HEK293 (cell line): ENCODE data around the gene S100A12.

Experiments used
- CTCF ChIA-PET: fragments of 350-600 bp; formaldehyde crosslinking; extraction: SDS; loops from one replicate; lab custom pipeline; 2021; ENCODE audit warnings: antibody characterized with exemption; lab: Yijun Ruan, JAX
- POLR2A ChIA-PET: fragments of 300-600 bp; formaldehyde crosslinking; extraction: SDS; loops from one replicate; lab custom pipeline; 2020; ENCODE audit warnings: antibody characterized with exemption, inconsistent platforms; lab: Yijun Ruan, JAX
- H3K27ac ChIP-seq: fragments of 200-500 bp; sonication (Bioruptor generic); 2 replicates; pipeline ENCODE4 v1.5.1; 2014; ENCODE audit warnings: low read depth, low read length, control low read depth, inconsistent platforms; ENCODE audit errors: extremely low read depth
- H3K36me3 ChIP-seq, 2 experiments: fragments of 200-500 bp in 1 of 2; sonication (Bioruptor generic) in 1 of 2; 1 replicate in 1 of 2; 2 replicates in 1 of 2; pipeline ENCODE4 v1.5.1; 2014 to 2017; ENCODE audit warnings: inconsistent platforms in 2 of 2, low read length in 2 of 2; ENCODE audit not compliant: control insufficient read depth in 2 of 2, insufficient read depth in 1 of 2
- H3K4me1 ChIP-seq: fragments of 200-500 bp; sonication (Bioruptor generic); 2 replicates; pipeline ENCODE4 v1.5.1; 2014; ENCODE audit warnings: mild to moderate bottlenecking, low read length, inconsistent platforms; ENCODE audit not compliant: control insufficient read depth, insufficient read depth
- H3K4me3 ChIP-seq: 2 replicates; pipeline ENCODE4 v1.5.1; 2011; ENCODE audit warnings: low read depth, mild to moderate bottlenecking, control low read depth, low read length, moderate library complexity
- H3K9me3 ChIP-seq: fragments of 200-500 bp; sonication (Bioruptor generic); 2 replicates; pipeline ENCODE4 v1.5.1; 2014; ENCODE audit warnings: low read depth, low read length, inconsistent platforms; ENCODE audit not compliant: control insufficient read depth, insufficient read depth
- ELK4 ChIP-seq: IDR thresholded peaks from 2 replicates; pipeline ENCODE4 v1.6.1; 2011; ENCODE audit warnings: mild to moderate bottlenecking, low read depth, low read length, borderline replicate concordance
- HIC1 ChIP-seq: fragments of 450-650 bp; formaldehyde crosslinking; IDR thresholded peaks from 2 replicates; pipeline ENCODE4 v1.5.1; 2016; ENCODE audit warnings: missing biosample characterization, missing genetic modification characterization
- HOXA7 ChIP-seq: sonication (generic); formaldehyde crosslinking; IDR thresholded peaks from 2 replicates; pipeline ENCODE4 v1.8.1; 2022; ENCODE audit warnings: missing genetic modification reagents, borderline replicate concordance
- IKZF3 ChIP-seq: fragments of 450-650 bp; IDR thresholded peaks from 2 replicates; pipeline ENCODE4 v1.5.0; 2018; ENCODE audit warnings: missing biosample characterization, mild to moderate bottlenecking, missing genetic modification characterization, moderate library complexity
- OSR2 ChIP-seq: fragments of 450-650 bp; formaldehyde crosslinking; IDR thresholded peaks from 2 replicates; pipeline ENCODE4 v1.5.1; 2016; ENCODE audit warnings: missing biosample characterization, missing genetic modification characterization
- ZBTB17 ChIP-seq: fragments of 450-650 bp; formaldehyde crosslinking; IDR thresholded peaks from 2 replicates; pipeline ENCODE4 v1.5.1; 2016; ENCODE audit warnings: missing biosample characterization, missing genetic modification characterization
- ZBTB26 ChIP-seq: fragments of 450-650 bp; formaldehyde crosslinking; optimal IDR thresholded peaks from 2 replicates; pipeline ENCODE3; 2016; ENCODE audit warnings: missing biosample characterization, mild to moderate bottlenecking, missing genetic modification characterization
- ZBTB7A ChIP-seq: fragments of 450-650 bp; formaldehyde crosslinking; IDR thresholded peaks from 2 replicates; pipeline ENCODE4 v1.5.1; 2016; ENCODE audit warnings: low read depth, missing biosample characterization, missing genetic modification characterization
- ZIC2 ChIP-seq: fragments of 450-650 bp; formaldehyde crosslinking; IDR thresholded peaks from 2 replicates; pipeline ENCODE4 v1.5.1; 2016; ENCODE audit warnings: missing biosample characterization, missing genetic modification characterization
- ZNF112 ChIP-seq: fragments of 450-650 bp; formaldehyde crosslinking; IDR thresholded peaks from 2 replicates; pipeline ENCODE4 v1.5.0; 2017; ENCODE audit warnings: missing biosample characterization, missing genetic modification characterization
- ZNF140 ChIP-seq: fragments of 450-650 bp; formaldehyde crosslinking; IDR thresholded peaks from 2 replicates; pipeline ENCODE4 v1.5.1; 2016; ENCODE audit warnings: missing biosample characterization, missing genetic modification characterization
- ZNF146 ChIP-seq: fragments of 450-650 bp; formaldehyde crosslinking; IDR thresholded peaks from 2 replicates; pipeline ENCODE4 v1.5.1; 2016; ENCODE audit warnings: missing biosample characterization, missing genetic modification characterization
- ZNF157 ChIP-seq: fragments of 450-650 bp; formaldehyde crosslinking; IDR thresholded peaks from 2 replicates; pipeline ENCODE4 v1.5.1; 2016; ENCODE audit warnings: missing biosample characterization, missing genetic modification characterization
- ZNF19 ChIP-seq: fragments of 450-650 bp; formaldehyde crosslinking; IDR thresholded peaks from 2 replicates; pipeline ENCODE4; 2016; ENCODE audit warnings: missing biosample characterization, missing genetic modification characterization, low read depth
- ZNF223 ChIP-seq: fragments of 450-650 bp; formaldehyde crosslinking; IDR thresholded peaks from 2 replicates; pipeline ENCODE4 v1.5.1; 2016; ENCODE audit warnings: missing biosample characterization, missing genetic modification characterization
- ZNF398 ChIP-seq: fragments of 450-650 bp; formaldehyde crosslinking; IDR thresholded peaks from 2 replicates; pipeline ENCODE4 v1.5.1; 2017; ENCODE audit warnings: missing biosample characterization, missing genetic modification characterization
- ZNF600 ChIP-seq: fragments of 450-650 bp; formaldehyde crosslinking; IDR thresholded peaks from 2 replicates; pipeline ENCODE4 v1.5.1; 2016; ENCODE audit warnings: missing biosample characterization, missing genetic modification characterization
- ZNF610 ChIP-seq: fragments of 450-650 bp; formaldehyde crosslinking; IDR thresholded peaks from 2 replicates; pipeline ENCODE4 v1.5.1; 2016; ENCODE audit warnings: missing biosample characterization, missing genetic modification characterization, borderline replicate concordance
- ZNF623 ChIP-seq: fragments of 450-650 bp; formaldehyde crosslinking; IDR thresholded peaks from 2 replicates; pipeline ENCODE4 v1.5.1; 2016; ENCODE audit warnings: missing biosample characterization, missing genetic modification characterization
- ZNF639 ChIP-seq: fragments of 450-650 bp; formaldehyde crosslinking; IDR thresholded peaks from 2 replicates; pipeline ENCODE4 v1.5.1; 2016; ENCODE audit warnings: missing biosample characterization, missing genetic modification characterization
- ZNF677 ChIP-seq: fragments of 450-650 bp; IDR thresholded peaks from 2 replicates; pipeline ENCODE4 v1.5.0; 2018; ENCODE audit warnings: missing biosample characterization, mild to moderate bottlenecking, missing genetic modification characterization, moderate library complexity
- ZNF792 ChIP-seq: fragments of 450-650 bp; formaldehyde crosslinking; IDR thresholded peaks from 2 replicates; pipeline ENCODE4 v1.5.1; 2016; ENCODE audit warnings: missing biosample characterization, missing genetic modification characterization

S100A12 gene

GRCh38 chr1:153350321-153350957 lies 25.0 kb downstream of the S100A12 start:
- H3K4me3 ChIP-seq, result no peak overlapping the region
- ChIA-PET CTCF (interaction anchor here (0.7 to 11.6 kb wide), 4 partner anchors 135 to 635 kb away, joined by 3 to 259 read pairs (median 10); partner anchors contain the start of gene RAB13), POLR2A (no interaction called here)
- H3K36me3 ChIP-seq, result no peaks in the 10 kb centered on the region
- no peaks in the 10 kb centered on the region for H3K9me3 ChIP-seq
- TF ChIP-seq ZNF140 (tag by site-specific recombination) (no peak), ZNF146 (tag by site-specific recombination) (no peak), HOXA7 (no peak), ELK4 (no peak), ZNF677 (tag by site-specific recombination) (no peak), ZNF623 (no peak), ZNF157 (tag by site-specific recombination) (no peak), OSR2 (tag by site-specific recombination) (no peak)
- no peaks in the 10 kb centered on the region for H3K4me1 ChIP-seq
- no peak overlapping the region for H3K27ac ChIP-seq

GRCh38 chr1:153349363-153350320 lies 25.8 kb downstream of the S100A12 start:
- ChIA-PET CTCF (interaction anchor here (0.8 to 11.6 kb wide), 2 partner anchors 12 to 146 kb away, joined by 3 to 259 read pairs; no protein-coding TSS in a partner anchor), POLR2A (no interaction called here)
- Histone ChIP-seq H3K4me3 (no peak overlapping the region), H3K36me3 (no peaks in the 10 kb centered on the region), H3K9me3 (no peaks in the 10 kb centered on the region), H3K27ac (no peak overlapping the region), H3K4me1 (no peaks in the 10 kb centered on the region)
- TF ChIP-seq ZBTB17 (peak; percentile 15; the same call in 1 of the 2 replicates), ZNF792 (tag by site-specific recombination) (no peak), ZNF398 (no peak), ZIC2 (peak; percentile 67), ZBTB26 (tag by site-specific recombination) (no peak), IKZF3 (no peak), ZNF112 (tag by site-specific recombination) (no peak), ZNF600 (tag by site-specific recombination) (0 out of 2 replicates have a peak, but pooled peaks have one; percentile 33), ZNF140 (tag by site-specific recombination) (no peak), ZNF19 (tag by site-specific recombination) (no peak), HIC1 (tag by site-specific recombination) (no peak), ZNF610 (no peak), ZNF223 (tag by site-specific recombination) (no peak), ZBTB7A (tag by site-specific recombination) (no peak), ZNF639 (tag by site-specific recombination) (no peak)
